HEK293 (cell line): Measurements from ENCODE around the gene KIAA0513.
A peak's percentile ranks its signal among the peaks of the same experiment; 100 is the strongest.

Experiments
- CTCF ChIA-PET: fragments of 350-600 bp; formaldehyde crosslinking; extraction: SDS; loops from one replicate; lab custom pipeline; 2021; ENCODE audit warnings: antibody characterized with exemption; lab: Yijun Ruan, JAX
- POLR2A ChIA-PET: fragments of 300-600 bp; formaldehyde crosslinking; extraction: SDS; loops from one replicate; lab custom pipeline; 2020; ENCODE audit warnings: antibody characterized with exemption, inconsistent platforms; lab: Yijun Ruan, JAX
- H3K27ac ChIP-seq: fragments of 200-500 bp; sonication (Bioruptor generic); 2 replicates; pipeline ENCODE4 v1.5.1; 2014; ENCODE audit warnings: low read depth, low read length, control low read depth, inconsistent platforms; ENCODE audit errors: extremely low read depth
- H3K36me3 ChIP-seq, 2 experiments: fragments of 200-500 bp in 1 of 2; sonication (Bioruptor generic) in 1 of 2; 1 replicate in 1 of 2; 2 replicates in 1 of 2; pipeline ENCODE4 v1.5.1; 2014 to 2017; ENCODE audit warnings: inconsistent platforms in 2 of 2, low read length in 2 of 2; ENCODE audit not compliant: control insufficient read depth in 2 of 2, insufficient read depth in 1 of 2
- H3K4me1 ChIP-seq: fragments of 200-500 bp; sonication (Bioruptor generic); 2 replicates; pipeline ENCODE4 v1.5.1; 2014; ENCODE audit warnings: mild to moderate bottlenecking, low read length, inconsistent platforms; ENCODE audit not compliant: control insufficient read depth, insufficient read depth
- H3K4me3 ChIP-seq: 2 replicates; pipeline ENCODE4 v1.5.1; 2011; ENCODE audit warnings: low read depth, mild to moderate bottlenecking, control low read depth, low read length, moderate library complexity
- H3K9me3 ChIP-seq: fragments of 200-500 bp; sonication (Bioruptor generic); 2 replicates; pipeline ENCODE4 v1.5.1; 2014; ENCODE audit warnings: low read depth, low read length, inconsistent platforms; ENCODE audit not compliant: control insufficient read depth, insufficient read depth
- ATF2 ChIP-seq: fragments of 450-650 bp; formaldehyde crosslinking; IDR thresholded peaks from 2 replicates; pipeline ENCODE4 v1.5.1; 2016; ENCODE audit warnings: missing biosample characterization, missing genetic modification characterization, low read depth
- OVOL3 ChIP-seq: fragments of 450-650 bp; formaldehyde crosslinking; IDR thresholded peaks from 2 replicates; pipeline ENCODE4 v1.5.1; 2016; ENCODE audit warnings: missing biosample characterization, missing genetic modification characterization
- SALL2 ChIP-seq: fragments of 450-650 bp; formaldehyde crosslinking; IDR thresholded peaks from 2 replicates; pipeline ENCODE4 v1.5.0; 2017; ENCODE audit warnings: missing biosample characterization, mild to moderate bottlenecking, missing genetic modification characterization, borderline replicate concordance
- TCF7L2 ChIP-seq: IDR thresholded peaks from 2 replicates; pipeline ENCODE4 v1.6.1; 2011; ENCODE audit warnings: low read depth, mild to moderate bottlenecking, inconsistent platforms, low read length, moderate library complexity, borderline replicate concordance
- TRIM28 ChIP-seq: IDR thresholded peaks from 2 replicates; pipeline ENCODE4 v1.6.1; 2011; ENCODE audit warnings: low read length, control low read depth, borderline replicate concordance
- ZBTB20 ChIP-seq: fragments of 450-650 bp; formaldehyde crosslinking; IDR thresholded peaks from 2 replicates; pipeline ENCODE4 v1.5.1; 2016; ENCODE audit warnings: missing biosample characterization, missing genetic modification characterization
- ZBTB8A ChIP-seq: fragments of 450-650 bp; formaldehyde crosslinking; IDR thresholded peaks from 2 replicates; pipeline ENCODE4 v1.5.1; 2016; ENCODE audit warnings: missing biosample characterization, missing genetic modification characterization
- ZIC2 ChIP-seq: fragments of 450-650 bp; formaldehyde crosslinking; IDR thresholded peaks from 2 replicates; pipeline ENCODE4 v1.5.1; 2016; ENCODE audit warnings: missing biosample characterization, missing genetic modification characterization
- ZNF112 ChIP-seq: fragments of 450-650 bp; formaldehyde crosslinking; IDR thresholded peaks from 2 replicates; pipeline ENCODE4 v1.5.0; 2017; ENCODE audit warnings: missing biosample characterization, missing genetic modification characterization
- ZNF132 ChIP-seq: fragments of 450-650 bp; formaldehyde crosslinking; IDR thresholded peaks from 2 replicates; pipeline ENCODE4 v1.5.1; 2017; ENCODE audit warnings: missing biosample characterization, missing genetic modification characterization, borderline replicate concordance
- ZNF18 ChIP-seq: fragments of 450-650 bp; formaldehyde crosslinking; IDR thresholded peaks from 2 replicates; pipeline ENCODE4 v1.5.1; 2016; ENCODE audit warnings: missing biosample characterization, missing genetic modification characterization
- ZNF214 ChIP-seq: fragments of 450-650 bp; formaldehyde crosslinking; IDR thresholded peaks from 2 replicates; pipeline ENCODE4 v1.5.1; 2017; ENCODE audit warnings: missing biosample characterization, mild to moderate bottlenecking, missing genetic modification characterization, borderline replicate concordance
- ZNF239 ChIP-seq: fragments of 450-650 bp; formaldehyde crosslinking; IDR thresholded peaks from 2 replicates; pipeline ENCODE4 v1.5.1; 2016; ENCODE audit warnings: missing biosample characterization, missing genetic modification characterization
- ZNF501 ChIP-seq: fragments of 450-650 bp; formaldehyde crosslinking; IDR thresholded peaks from 2 replicates; pipeline ENCODE4 v1.5.1; 2016; ENCODE audit warnings: missing biosample characterization, missing genetic modification characterization
- ZNF600 ChIP-seq: fragments of 450-650 bp; formaldehyde crosslinking; IDR thresholded peaks from 2 replicates; pipeline ENCODE4 v1.5.1; 2016; ENCODE audit warnings: missing biosample characterization, missing genetic modification characterization
- ZNF624 ChIP-seq: fragments of 450-650 bp; formaldehyde crosslinking; IDR thresholded peaks from 2 replicates; pipeline ENCODE4 v1.5.1; 2017; ENCODE audit warnings: missing biosample characterization, missing genetic modification characterization
- ZNF692 ChIP-seq: fragments of 450-650 bp; formaldehyde crosslinking; IDR thresholded peaks from 2 replicates; pipeline ENCODE4 v1.5.1; 2016; ENCODE audit warnings: missing biosample characterization, missing genetic modification characterization
- ZNF792 ChIP-seq: fragments of 450-650 bp; formaldehyde crosslinking; IDR thresholded peaks from 2 replicates; pipeline ENCODE4 v1.5.1; 2016; ENCODE audit warnings: missing biosample characterization, missing genetic modification characterization
- ZSCAN16 ChIP-seq: fragments of 450-650 bp; formaldehyde crosslinking; IDR thresholded peaks from 2 replicates; pipeline ENCODE4 v1.5.1; 2016; ENCODE audit warnings: missing biosample characterization, missing genetic modification characterization
- ZSCAN5A ChIP-seq: fragments of 450-650 bp; formaldehyde crosslinking; IDR thresholded peaks from 2 replicates; pipeline ENCODE4 v1.5.1; 2016; ENCODE audit warnings: missing biosample characterization, missing genetic modification characterization
- ZXDB ChIP-seq: fragments of 450-650 bp; formaldehyde crosslinking; IDR thresholded peaks from 2 replicates; pipeline ENCODE4 v1.5.1; 2016; ENCODE audit warnings: missing biosample characterization, missing genetic modification characterization

The KIAA0513 gene

GRCh38 chr16:85045641-85046471 is 18.3 kb downstream of the KIAA0513 start:
- ChIA-PET CTCF (interaction anchor here (0.6 to 2.4 kb wide), 2 partner anchors 11 to 28 kb away, joined by 3 to 15 read pairs; no protein-coding TSS in a partner anchor), POLR2A (no interaction called here)
- Histone ChIP-seq H3K4me1 (no peaks in the 10 kb centered on the region; the same call in 1 of the 2 replicates), H3K36me3 (no peaks in the 10 kb centered on the region), H3K27ac (no peak overlapping the region), H3K4me3 (no peak overlapping the region), H3K9me3 (no peaks in the 10 kb centered on the region)
- TF ChIP-seq ZSCAN5A (no peak), ZNF18 (no peak), ZNF624 (tag by site-specific recombination) (no peak), ZNF501 (tag by site-specific recombination) (no peak), ZIC2 (tag by site-specific recombination) (no peak), ATF2 (tag by site-specific recombination) (no peak), ZNF239 (tag by site-specific recombination) (no peak), ZNF112 (tag by site-specific recombination) (no peak), ZNF600 (tag by site-specific recombination) (no peak), OVOL3 (tag by site-specific recombination) (no peak)

GRCh38 chr16:85046472-85046916 is 18.9 kb downstream of the KIAA0513 start:
- no peaks in the 10 kb centered on the region for H3K36me3 ChIP-seq
- ChIA-PET POLR2A (no interaction called here), CTCF (interaction anchor here (1.4 to 2.4 kb wide), 2 partner anchors 10 to 76 kb away, joined by 5 to 15 read pairs; no protein-coding TSS in a partner anchor)
- TF ChIP-seq ZNF214 (tag by site-specific recombination) (no peak), SALL2 (tag by site-specific recombination) (no peak), TCF7L2 (no peak)
- no peaks in the 10 kb centered on the region for H3K9me3 ChIP-seq
- H3K4me3 ChIP-seq = no peak overlapping the region
- H3K27ac ChIP-seq = no peak overlapping the region
- no peaks in the 10 kb centered on the region; the same call in 1 of the 2 replicates for H3K4me1 ChIP-seq

GRCh38 chr16:85046931-85047866 is 19.6 kb downstream of the KIAA0513 start:
- POLR2A ChIA-PET = no interaction called here
- CTCF ChIA-PET = interaction anchor here (0.6 to 2.4 kb wide), 3 partner anchors 10 to 637 kb away, joined by 3 to 15 read pairs (median 5); no protein-coding TSS in a partner anchor
- no peak overlapping the region for H3K4me3 ChIP-seq
- no peaks in the 10 kb centered on the region for H3K36me3 ChIP-seq
- no peaks in the 10 kb centered on the region; the same call in 1 of the 2 replicates for H3K4me1 ChIP-seq
- no peak overlapping the region for H3K27ac ChIP-seq
- no peaks in the 10 kb centered on the region for H3K9me3 ChIP-seq
- no peak for TF ChIP-seq ZNF792
- TF ChIP-seq ZNF132 (tag by site-specific recombination) = no peak
- peak; percentile 91 for TF ChIP-seq ZBTB20 (tag by site-specific recombination)
- peak; percentile 42; the same call in 1 of the 2 replicates for TF ChIP-seq ZBTB8A (tag by site-specific recombination)
- TF ChIP-seq TRIM28 = peak; percentile 60; the same call in 1 of the 2 replicates
- TF ChIP-seq ZNF692 (tag by site-specific recombination) = peak; percentile 77
- TF ChIP-seq ZXDB = peak; percentile 57
- no peak for TF ChIP-seq ZNF600 (tag by site-specific recombination)
- TF ChIP-seq ZSCAN16 (tag by site-specific recombination) = peak; percentile 84
